ENCODE data around the gene TSPAN10. TPM values are rescaled to one million over a fixed set of nuclear protein-coding genes. Genes with fewer than 3 reads are reported as not detected.
A peak's percentile ranks its signal among the peaks of the same experiment; 100 is the strongest.

TSPAN10 gene
- total and polyA plus RNA-seq, 2 of the 4 experiments (the other 2 are of a cell fraction), result 1.4 to 4.5 TPM

GRCh38 chr17:81695801-81696200, 58.8 kb downstream of the TSPAN10 start:
- 100% methylated on average over 2 of the region's 22 CpGs; no CpG with 5 or more reads in 1 of the 2 experiments for WGBS, 2 experiments (ENCODE audit: extremely low coverage in 2 of 2, insufficient read length in 1 of 2)
- BruUV-seq (replicated peaks), result no TSS peak

More at GRCh38 chr17:81695801-81696200, 58.8 kb downstream of the TSPAN10 start:
- Histone ChIP-seq H3K36me3 (ENCODE audit: control insufficient read depth, insufficient read depth, low read length) (peaks cover 74% of the 10 kb centered on the region), H3K56ac (ENCODE audit: extremely low read depth, insufficient read depth, low read length) (no peak overlapping the region), H3K79me1 (ENCODE audit: low read depth in 1 of 2, low read length in 2 of 2) (peaks cover 10 to 46% of the 10 kb centered on the region in 2 experiments), H2AK5ac (ENCODE audit: low read depth, low read length) (no peak overlapping the region), H3K14ac (replicated peaks; ENCODE audit: low read depth, low read length) (no peak overlapping the region), H2BK120ac (ENCODE audit: low read depth, low read length) (no peak overlapping the region), H3K27ac (ENCODE audit: insufficient read depth, low read length) (no peak overlapping the region), H3K4ac (ENCODE audit: low read depth, low read length) (no peak overlapping the region), H3K27me3 (ENCODE audit: control insufficient read depth, insufficient read depth, low read length) (no peaks in the 10 kb centered on the region), H3K4me3 (ENCODE audit: insufficient read depth, low read depth, low read length) (no peak overlapping the region), H2BK5ac (ENCODE audit: low read depth, low read length, poor library complexity, severe bottlenecking) (no peak overlapping the region), H4K8ac (ENCODE audit: low read depth in 2 of 2, low read length in 2 of 2) (no peak overlapping the region), H3K4me1 (ENCODE audit: control insufficient read depth, insufficient read depth, low read length) (no peaks in the 10 kb centered on the region), H2AFZ (replicated peaks; ENCODE audit: low read length, poor library complexity) (no peak overlapping the region), H4K5ac (ENCODE audit: low read depth, low read length) (no peak overlapping the region), H2BK15ac (ENCODE audit: low read depth, low read length) (no peak overlapping the region), H4K91ac (ENCODE audit: insufficient read depth, low read depth, low read length) (no peak overlapping the region), H3K9ac (ENCODE audit: low read depth, low read length) (no peak overlapping the region), H4K20me1 (ENCODE audit: insufficient read depth, low read length) (peaks cover 66% of the 10 kb centered on the region), H2AK9ac (replicated peaks; ENCODE audit: low read depth, low read length, poor library complexity) (peak overlapping the region; percentile 60), H3K9me1 (ENCODE audit: insufficient read depth, low read length) (no peaks in the 10 kb centered on the region), H2BK20ac (ENCODE audit: low read depth, low read length) (no peak overlapping the region), H3K4me2 (ENCODE audit: low read depth, low read length) (no peak overlapping the region), H3K23ac (ENCODE audit: low read depth, low read length) (no peak overlapping the region), H3K9me3 (ENCODE audit: control insufficient read depth, insufficient read depth, low read length) (no peaks in the 10 kb centered on the region), H3K18ac (ENCODE audit: low read depth, low read length) (no peak overlapping the region)
- POLR2A ChIA-PET (ENCODE audit: unreplicated experiment), result no interaction called here
- in situ Hi-C loops (cut with MboI; ENCODE audit: low sequenced_read_pairs) (no loop called here), dilution Hi-C loops (cut with HindIII; ENCODE audit: low sequenced_read_pairs, unreplicated experiment) (no loop called here), intact Hi-C loops (cut with micrococcal nuclease) (no loop called here)
- no peak for ATAC-seq (ENCODE audit: low read depth)
- TF ChIP-seq BHLHE40 (IDR thresholded peaks at IDR 0.05; ENCODE audit: low read depth, low read length) (no peak), RCOR1 (IDR thresholded peaks at IDR 0.05; ENCODE audit: insufficient replicate concordance, low read length) (no peak), ELK1 (IDR thresholded peaks at IDR 0.05; ENCODE audit: borderline replicate concordance, low read depth, low read length) (no peak), MAFK (IDR thresholded peaks at IDR 0.05; ENCODE audit: low read depth, low read length) (no peak), CEBPB (IDR thresholded peaks at IDR 0.05; ENCODE audit: low read depth, low read length) (no peak), CTCF (conservative IDR thresholded peaks at IDR 0.05; ENCODE audit: low read depth, low read length) (no peak)
- no peak for DNase-seq
- CTCF ChIA-PET, result no interaction called here
